GM21526 (cell line): Measurements from ENCODE around the gene ARMC5.
"Not testable (repeated sequence)": the region's sequence is repeated elsewhere in the genome, so short reads cannot be mapped to it uniquely, and the experiment has no call there.

ENCODE experiments used
- ATAC-seq: cut with Tn5 transposase; IDR thresholded peaks from one replicate; pipeline ENCODE4 v1.9.1; 2021; ENCODE audit warnings: moderate library complexity; ENCODE audit not compliant: unreplicated experiment, low FRiP score

Gene ARMC5

GRCh38 chr16:31435341-31436220, 23.7 kb upstream of the ARMC5 start:
- no peak for ATAC-seq

GRCh38 chr16:31436221-31437045, 22.9 kb upstream of the ARMC5 start:
- ATAC-seq = no peak

GRCh38 chr16:31438414-31438813, 20.9 kb upstream of the ARMC5 start:
- ATAC-seq = no peak

DNA sequence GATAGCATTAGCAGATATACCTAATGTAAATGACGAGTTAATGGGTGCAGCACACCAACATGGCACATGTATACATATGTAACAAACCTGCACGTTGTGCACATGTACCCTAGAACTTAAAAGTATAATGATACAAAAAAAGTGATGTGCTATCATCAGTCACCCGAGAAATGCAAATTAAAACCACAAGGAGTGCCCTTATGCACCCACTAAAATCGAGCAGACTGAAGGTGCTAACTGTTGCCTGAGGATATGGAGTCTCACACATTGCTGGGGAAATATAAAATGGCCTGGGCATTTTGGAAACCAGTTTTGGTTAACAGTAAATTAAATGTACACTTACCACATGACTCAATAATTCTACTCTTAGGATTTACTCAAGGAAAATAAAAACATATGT, 20.3 kb upstream of the ARMC5 start:
- ATAC-seq = not testable (repeated sequence)

DNA sequence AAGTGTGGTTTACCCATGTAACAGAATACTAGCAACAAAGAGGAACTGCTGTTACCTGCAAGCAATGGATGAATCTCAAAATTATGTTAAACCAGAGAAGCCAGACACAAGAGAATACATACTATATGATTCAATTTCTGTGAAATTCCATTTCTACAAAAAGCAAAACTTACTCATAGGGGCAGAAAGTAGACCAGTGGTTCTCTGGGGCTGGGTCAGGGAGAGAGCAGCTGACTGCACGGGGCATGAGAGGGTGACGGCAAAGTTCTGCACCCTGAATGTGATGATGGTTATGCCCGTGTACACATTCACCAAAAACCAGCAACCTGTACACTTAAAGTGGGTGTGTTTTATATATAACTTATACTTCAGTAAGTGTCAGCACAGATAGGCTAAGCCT, 19.8 kb upstream of the ARMC5 start:
- ATAC-seq = no peak

GRCh38 chr16:31440516-31441184, 18.7 kb upstream of the ARMC5 start:
- no peak for ATAC-seq

GRCh38 chr16:31441956-31442355, 17.3 kb upstream of the ARMC5 start:
- ATAC-seq = no peak

DNA sequence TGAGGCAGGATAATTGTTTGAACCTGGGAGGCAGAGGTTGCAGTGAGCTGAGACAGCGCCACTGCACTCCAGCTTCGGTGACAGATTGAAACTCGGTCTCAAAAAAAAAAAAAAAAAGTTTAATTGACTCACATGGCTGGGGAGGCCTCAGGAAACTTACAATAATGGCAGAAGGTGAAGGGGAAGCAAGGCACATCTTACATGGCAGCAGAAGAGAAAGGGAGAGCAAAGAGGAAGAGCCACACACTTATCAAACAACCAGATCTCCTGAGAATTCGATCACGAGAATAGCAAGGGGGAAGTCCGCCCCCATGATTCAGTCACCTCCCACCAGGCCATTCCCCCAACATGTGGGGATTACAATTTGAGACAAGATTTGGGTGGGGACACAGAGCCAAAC, 13.4 kb upstream of the ARMC5 start:
- ATAC-seq = not testable (repeated sequence)

DNA sequence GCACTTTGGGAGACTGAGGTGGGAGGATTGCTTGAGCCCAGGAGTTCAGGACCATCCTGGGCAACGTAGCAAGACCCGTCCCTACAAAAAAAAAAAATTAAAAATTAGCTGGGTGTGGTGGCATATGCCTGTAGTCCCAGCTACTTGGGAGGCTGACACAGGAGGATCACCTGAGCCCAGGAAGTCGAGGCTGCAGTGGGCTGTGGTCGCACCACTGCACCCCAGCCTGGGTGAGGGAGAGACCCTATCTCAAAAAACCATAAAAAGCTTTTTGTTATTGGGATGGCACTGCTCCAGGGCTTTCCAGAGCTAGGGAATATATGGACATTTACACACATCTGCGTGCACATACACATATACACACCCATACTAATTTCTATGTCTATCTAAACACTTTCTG, 8.1 kb upstream of the ARMC5 start:
- ATAC-seq = no peak

DNA sequence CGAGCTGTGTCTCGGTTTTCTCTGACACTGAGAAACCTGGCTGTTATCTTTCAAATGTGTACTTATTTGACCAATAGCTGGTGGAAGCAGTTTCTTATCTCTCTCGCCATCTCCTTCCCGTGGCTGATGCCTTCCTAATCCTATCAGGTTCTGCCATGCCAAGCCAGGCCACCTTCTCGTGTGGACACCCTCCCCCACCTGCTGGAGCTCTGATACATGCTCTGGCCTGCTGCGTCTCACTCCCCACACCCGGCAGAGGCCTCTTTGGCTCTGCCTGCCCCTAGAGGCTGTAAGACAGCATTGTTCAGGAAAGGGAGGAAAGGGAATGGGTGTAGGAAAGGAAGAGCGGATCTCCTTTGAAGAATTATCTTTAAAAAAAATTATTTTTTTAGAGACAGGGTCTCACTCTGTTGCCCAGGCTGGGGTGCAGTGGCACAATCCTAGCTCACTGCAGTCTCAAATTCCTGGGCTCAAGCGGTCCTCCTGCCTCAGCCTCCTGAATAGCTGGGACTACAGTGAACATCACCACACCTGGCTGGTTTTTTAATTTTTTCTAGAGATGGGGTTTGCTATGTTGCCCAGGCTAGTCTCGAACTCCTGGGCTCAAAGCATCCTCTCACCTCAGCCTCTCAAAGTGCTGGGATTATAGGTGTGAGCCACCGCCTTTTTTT, 7.5 kb upstream of the ARMC5 start:
- no peak for ATAC-seq

GRCh38 chr16:31452631-31453106, 6.6 kb upstream of the ARMC5 start:
- ATAC-seq = no peak

DNA sequence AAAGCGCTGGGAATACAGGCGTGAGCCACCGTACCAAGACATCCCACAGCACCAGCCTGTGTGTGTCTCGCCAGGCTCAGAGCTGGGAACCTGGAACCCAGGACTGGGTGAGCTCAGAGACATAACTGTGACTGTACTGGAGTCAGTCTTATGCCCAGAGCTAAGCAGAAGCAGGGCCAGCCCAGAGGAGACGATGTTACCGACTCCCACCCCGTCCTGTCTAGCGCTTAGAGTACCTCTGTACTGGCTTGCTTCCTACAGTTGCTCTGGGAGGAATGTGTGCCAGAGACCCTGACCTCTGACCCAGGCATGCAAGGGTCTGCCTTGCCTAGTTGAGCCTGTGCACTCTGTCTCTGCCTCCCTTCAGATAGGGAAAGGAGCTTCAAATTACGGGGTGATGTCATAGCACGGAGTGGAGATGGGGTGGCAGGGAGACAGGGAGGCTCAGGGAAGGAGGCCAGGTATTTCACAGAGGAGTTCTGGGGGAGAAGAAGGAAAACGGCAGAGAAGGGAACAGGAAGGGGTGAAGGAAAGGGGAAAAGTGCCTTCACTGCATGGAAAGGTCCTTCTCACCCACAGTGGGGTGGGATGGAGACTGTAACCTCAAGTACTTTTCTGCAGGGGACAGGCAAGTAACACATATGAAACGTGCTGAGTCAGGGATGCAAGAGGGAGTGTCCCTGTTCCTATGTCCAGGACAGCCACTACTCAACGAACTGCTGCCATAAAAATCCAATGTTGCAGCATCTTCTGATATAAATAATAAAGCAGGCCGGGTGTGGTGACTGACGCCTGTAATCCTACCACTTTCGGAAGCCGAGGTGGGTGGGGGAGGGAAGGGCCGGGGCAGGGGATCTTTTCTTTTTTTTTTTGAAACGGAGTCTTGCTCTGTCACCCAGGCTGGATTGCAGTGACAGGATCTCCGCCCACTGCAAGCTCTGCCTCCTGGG, 5.8 kb upstream of the ARMC5 start:
- ATAC-seq = no peak

GRCh38 chr16:31455601-31456314, 3.5 kb upstream of the ARMC5 start:
- no peak for ATAC-seq

GRCh38 chr16:31456988-31457360, 2.3 kb upstream of the ARMC5 start:
- no peak for ATAC-seq

DNA sequence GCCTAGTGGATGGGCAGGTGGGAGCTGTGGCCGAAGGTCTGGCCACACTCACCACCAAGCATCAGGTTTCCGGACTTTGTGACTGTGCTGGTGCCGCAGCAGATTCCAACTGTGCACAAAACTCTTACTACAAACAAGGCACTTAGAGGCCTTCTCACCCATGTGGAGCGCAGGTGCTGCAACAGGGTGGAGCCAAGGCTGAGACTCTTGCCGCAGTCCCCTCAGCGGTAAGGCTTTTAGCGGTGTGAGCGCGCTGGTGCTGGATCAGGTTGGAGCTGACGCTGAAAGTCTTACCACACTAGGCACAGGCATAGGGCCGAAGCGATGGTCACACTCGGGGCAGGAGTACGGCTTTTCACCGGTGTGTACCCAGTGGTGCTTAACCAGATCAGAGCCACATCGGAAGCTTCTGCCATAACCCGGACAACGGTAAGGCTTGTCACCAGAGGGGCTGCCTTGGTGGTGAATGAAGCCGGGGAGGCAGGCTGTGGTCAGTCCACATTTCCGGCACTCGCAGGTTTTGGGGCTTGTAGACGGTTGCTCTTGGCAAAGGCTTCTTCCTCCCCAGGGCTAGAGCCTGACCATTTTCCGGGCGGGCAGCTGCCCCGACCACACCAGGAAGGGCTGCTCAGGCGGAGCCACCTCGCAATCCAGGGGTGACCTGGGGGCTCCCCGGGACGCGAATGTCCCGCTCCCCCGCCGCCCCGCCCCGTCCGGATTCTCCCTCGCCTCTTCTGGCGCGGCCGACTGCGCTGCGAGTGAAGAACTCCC, 1.0 kb upstream of the ARMC5 start:
- peak; percentile 1 for ATAC-seq

DNA sequence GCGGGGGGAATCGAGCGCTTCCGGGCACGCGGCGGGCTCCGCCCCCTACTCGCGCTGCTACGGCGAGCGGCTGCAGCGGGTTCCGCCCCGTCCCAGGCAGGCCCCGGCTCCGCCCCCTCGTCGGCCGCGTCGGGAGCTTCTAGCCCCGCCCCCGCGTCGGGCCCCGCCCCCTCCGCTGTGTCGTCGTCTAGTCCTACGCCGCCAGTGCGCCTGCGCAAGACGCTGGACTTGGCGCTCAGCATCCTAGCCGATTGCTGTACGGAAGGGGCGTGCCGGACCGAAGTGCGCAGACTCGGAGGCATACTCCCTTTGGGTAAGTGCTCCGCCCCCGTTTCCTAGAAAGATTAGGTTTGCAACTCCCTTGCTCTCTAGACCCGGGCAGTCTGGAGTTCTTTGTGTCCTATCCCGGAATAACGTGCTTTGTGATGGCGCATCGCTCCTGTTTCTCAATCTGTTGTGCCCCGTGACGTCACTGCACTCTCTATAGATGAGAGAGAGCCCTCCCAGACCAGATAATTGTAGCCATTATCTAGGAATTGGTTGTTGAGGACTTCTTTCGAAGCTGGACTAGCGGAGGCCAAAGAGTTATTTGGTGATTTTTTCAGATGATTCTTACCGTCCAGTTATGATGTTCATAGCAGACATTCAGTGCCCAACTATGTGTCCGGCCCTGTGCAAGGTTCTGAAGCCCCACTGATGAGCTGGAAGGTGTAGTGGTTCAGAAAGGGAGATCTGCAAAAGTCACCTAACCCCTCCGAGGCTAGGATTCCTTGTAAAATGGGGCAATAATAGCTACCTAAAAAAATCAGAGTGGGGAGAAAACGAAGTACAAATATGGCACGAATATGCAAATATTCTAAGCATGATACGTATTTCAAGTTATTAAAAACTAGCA, 633 bp downstream of the ARMC5 start:
- peak; percentile 62 for ATAC-seq

DNA sequence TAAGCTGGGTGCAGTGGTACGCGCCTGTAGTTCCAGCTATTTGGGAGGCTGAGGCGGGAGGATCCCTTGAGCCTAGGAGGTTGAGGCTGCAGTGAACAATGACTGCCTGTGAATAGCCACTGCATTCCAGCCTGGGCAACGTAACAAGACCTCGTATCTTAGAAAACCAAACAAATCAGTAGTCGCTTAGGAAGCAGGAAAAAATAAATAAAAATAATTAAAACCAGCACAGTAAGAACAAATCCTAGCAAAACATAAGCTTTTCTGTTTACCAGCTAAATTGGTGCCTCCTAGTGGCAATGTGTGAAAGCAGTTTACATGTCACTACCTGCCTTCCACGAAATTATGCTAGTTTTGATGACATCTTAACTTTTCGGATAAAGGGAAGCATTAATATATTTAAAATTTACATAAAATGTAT, 1.3 kb downstream of the ARMC5 start:
- ATAC-seq = no peak
